HFF-Myc (cell line): ENCODE measurements around the gene ARHGAP31.

Experiments used
- DNase-seq: peaks from one replicate; pipeline ENCODE4 v3.0.0-alpha.2; 2011; ENCODE audit warnings: low read depth; ENCODE audit errors: extremely low read depth
- H3K4me3 ChIP-seq: replicated peaks from 2 replicates; pipeline ENCODE4 v1.5.1; 2011; ENCODE audit warnings: low read depth, mild to moderate bottlenecking, control low read depth, low read length
- TF ChIP-seq, protein P1 (sequence below): IDR thresholded peaks from 2 replicates; pipeline ENCODE4 v1.5.1; 2012; ENCODE audit warnings: mild to moderate bottlenecking, low read depth, low read length, control low read depth; ENCODE audit errors: missing control alignments

The ARHGAP31 gene

DNA sequence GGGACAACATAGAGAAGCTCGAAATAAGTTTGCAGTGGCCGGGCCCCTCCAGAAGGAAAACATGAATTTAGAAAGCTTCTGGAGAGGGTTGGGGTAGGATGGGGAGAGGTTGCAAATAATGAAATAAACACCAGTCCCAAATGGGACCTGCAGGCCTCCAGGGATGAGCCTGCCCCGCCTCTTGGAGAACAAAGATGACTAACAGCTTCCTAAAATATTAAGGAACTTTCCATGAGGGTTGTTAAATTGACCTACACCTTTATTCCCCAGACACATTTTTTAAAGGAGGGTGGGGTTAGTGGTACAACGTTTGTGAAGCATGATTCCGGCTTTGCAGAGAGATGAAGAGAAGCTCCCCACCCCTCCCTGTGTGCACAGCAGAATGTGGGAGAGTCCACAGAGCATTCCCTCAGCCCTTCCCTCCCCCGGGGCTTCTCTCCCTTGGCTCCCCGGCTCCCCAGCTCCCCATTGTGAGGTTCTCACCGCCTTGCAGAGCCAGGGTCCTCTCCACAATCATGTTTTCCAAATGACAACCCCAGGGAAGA, 84.1 kb downstream of the ARHGAP31 start:
- TF ChIP-seq, protein P1, sequence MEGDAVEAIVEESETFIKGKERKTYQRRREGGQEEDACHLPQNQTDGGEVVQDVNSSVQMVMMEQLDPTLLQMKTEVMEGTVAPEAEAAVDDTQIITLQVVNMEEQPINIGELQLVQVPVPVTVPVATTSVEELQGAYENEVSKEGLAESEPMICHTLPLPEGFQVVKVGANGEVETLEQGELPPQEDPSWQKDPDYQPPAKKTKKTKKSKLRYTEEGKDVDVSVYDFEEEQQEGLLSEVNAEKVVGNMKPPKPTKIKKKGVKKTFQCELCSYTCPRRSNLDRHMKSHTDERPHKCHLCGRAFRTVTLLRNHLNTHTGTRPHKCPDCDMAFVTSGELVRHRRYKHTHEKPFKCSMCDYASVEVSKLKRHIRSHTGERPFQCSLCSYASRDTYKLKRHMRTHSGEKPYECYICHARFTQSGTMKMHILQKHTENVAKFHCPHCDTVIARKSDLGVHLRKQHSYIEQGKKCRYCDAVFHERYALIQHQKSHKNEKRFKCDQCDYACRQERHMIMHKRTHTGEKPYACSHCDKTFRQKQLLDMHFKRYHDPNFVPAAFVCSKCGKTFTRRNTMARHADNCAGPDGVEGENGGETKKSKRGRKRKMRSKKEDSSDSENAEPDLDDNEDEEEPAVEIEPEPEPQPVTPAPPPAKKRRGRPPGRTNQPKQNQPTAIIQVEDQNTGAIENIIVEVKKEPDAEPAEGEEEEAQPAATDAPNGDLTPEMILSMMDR: no peak
- no peak for DNase-seq
- H3K4me3 ChIP-seq: no peak overlapping the region

DNA sequence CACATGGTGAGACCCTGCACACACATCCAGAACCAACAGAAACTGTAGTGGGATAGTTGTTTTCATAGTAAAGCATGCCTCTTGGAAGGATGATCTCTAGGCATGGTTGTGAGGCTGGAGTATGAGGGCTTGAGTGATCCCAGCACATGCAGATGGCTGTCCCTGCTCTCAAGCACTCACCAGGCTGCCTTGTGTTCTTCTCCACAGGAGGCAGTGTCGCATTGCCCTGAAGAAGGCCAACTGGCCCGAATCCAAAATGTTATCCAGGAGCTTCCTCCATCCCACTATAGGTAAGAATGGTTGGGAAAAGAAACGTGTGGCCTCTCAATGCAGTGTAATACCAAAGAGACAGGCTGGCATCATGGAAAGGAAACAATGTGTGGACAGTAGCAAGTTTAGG, 86.5 kb downstream of the ARHGAP31 start:
- H3K4me3 ChIP-seq: no peak overlapping the region
- DNase-seq: no peak
- TF ChIP-seq, protein P1: no peak

DNA sequence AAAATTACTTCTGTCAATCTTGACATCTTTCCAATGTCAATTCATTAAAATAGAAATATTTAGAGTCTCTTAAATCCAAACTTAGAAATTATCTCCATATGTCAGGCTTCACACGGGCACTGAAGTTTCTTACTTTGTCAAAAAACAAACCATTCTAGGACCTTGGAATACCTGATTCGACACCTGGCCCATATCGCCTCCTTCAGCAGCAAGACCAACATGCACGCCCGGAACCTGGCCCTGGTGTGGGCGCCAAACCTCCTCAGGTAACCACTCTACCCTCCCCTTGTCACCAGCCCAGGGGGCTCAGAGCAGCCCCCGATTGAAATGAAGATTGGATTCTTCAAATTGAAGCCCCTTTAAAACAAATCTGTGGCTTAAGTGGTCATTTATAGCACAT, 88.0 kb downstream of the ARHGAP31 start:
- H3K4me3 ChIP-seq: no peak overlapping the region
- TF ChIP-seq, protein P1: no peak
- no peak for DNase-seq

DNA sequence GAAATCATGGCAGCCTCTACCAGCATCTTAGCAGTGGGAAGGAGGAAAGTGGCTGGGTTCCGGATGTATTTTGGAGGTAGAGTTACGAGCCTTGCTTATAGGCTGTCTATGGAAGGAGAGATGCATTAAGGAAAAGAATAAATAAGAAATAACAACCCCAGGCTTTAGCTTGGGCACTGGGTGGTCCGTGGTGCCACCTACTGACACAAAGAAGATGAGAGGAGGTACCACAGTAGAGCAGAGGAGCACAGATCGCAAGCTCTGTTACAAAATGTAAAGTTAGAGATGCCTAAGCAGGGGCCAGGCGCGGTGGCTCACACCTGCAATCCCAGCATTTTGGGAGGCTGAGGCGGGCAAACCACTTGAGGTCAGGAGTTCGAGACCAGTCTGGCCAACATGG, 94.4 kb downstream of the ARHGAP31 start:
- TF ChIP-seq, protein P1: no peak
- no peak overlapping the region for H3K4me3 ChIP-seq
- no peak for DNase-seq

DNA sequence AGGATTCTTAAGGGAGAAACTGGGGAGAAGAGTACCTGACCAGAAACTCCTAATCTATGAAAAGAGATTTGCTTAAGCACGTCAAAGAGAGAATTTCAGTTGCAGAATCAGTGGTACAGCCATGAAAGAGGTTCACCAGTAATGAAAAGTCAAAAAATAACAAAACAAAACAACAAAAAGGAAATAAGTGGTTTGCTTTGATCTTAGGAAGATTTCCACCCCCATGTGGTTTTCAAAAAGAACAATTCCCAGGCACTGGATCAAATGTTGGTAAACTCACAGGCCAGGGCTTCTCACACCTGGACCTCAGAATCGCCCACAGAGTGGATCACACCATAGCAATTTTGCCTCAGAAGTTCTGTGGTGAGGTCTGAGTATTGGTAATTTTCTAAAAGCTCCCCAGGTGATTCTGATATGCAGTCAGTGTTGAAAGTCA, 101.8 kb downstream of the ARHGAP31 start:
- no peak for DNase-seq
- no peak overlapping the region for H3K4me3 ChIP-seq
- TF ChIP-seq, protein P1: no peak

DNA sequence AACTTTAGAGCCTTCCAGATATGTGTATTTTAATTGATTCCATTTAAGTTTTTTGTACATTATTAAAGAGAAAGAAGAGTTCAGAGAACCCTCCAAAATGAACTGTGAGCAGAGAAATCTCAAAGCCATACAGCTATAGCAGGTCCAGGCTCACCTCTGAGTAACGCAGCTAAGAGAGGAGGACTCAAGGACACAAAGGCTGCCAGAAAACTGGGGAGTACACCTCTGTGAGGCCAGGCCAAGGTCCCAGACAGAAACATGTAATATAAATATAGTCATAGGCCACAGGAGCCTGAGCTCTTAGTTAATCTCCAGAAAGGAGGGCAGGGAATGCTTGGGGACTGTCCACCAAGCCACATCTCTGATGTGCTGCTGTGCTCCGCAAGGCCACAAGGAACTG, 102.7 kb downstream of the ARHGAP31 start:
- TF ChIP-seq, protein P1: no peak
- H3K4me3 ChIP-seq: no peak overlapping the region
- no peak for DNase-seq

DNA sequence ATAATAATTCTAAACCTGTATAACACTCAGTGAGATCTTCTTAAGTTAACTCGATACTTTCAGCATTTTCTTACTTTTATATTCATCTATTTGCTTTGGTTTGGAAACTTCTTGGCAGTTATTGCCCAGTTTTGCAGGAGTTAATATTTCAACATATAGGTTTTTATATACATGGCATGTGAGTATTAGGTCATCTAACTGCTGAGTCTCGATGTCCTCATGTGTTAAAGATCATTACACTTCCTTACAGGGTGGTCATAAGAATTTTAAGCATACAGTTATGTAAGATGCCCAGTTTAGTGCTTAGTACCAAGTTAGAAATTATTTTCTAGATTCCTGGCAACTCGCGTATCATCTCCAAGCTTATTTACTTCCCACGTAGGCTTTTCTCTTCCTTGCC, 106.3 kb downstream of the ARHGAP31 start:
- H3K4me3 ChIP-seq: no peak overlapping the region
- TF ChIP-seq, protein P1: no peak
- no peak for DNase-seq
